CD4-positive, alpha-beta T cell treated with Interleukin-21 for 1 hour (primary cell): ENCODE results near the gene MORN1.

Experiments used
- DNase-seq: peaks from one replicate; pipeline ENCODE4 v3.0.0-alpha.2; 2020

The MORN1 gene

DNA sequence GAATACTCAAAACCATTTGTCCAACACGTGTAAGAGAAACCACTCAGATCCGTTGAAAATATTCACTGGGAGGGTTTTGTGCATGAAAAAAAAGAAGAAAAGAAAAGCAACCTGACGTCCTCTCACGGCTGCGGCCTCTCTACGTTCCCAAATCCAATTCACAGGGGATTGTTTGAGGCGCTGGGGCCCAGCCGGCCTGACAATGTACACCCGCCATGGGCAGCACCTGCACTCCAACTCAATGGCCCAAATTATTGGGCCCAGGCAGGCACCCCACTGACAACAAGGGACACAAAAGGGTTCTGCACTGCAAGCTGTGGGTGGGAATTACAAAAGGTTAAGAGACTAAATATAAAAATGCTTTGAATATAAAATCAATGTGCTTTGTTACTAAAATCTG, 41.5 kb downstream of the MORN1 start:
- no peak for DNase-seq

DNA sequence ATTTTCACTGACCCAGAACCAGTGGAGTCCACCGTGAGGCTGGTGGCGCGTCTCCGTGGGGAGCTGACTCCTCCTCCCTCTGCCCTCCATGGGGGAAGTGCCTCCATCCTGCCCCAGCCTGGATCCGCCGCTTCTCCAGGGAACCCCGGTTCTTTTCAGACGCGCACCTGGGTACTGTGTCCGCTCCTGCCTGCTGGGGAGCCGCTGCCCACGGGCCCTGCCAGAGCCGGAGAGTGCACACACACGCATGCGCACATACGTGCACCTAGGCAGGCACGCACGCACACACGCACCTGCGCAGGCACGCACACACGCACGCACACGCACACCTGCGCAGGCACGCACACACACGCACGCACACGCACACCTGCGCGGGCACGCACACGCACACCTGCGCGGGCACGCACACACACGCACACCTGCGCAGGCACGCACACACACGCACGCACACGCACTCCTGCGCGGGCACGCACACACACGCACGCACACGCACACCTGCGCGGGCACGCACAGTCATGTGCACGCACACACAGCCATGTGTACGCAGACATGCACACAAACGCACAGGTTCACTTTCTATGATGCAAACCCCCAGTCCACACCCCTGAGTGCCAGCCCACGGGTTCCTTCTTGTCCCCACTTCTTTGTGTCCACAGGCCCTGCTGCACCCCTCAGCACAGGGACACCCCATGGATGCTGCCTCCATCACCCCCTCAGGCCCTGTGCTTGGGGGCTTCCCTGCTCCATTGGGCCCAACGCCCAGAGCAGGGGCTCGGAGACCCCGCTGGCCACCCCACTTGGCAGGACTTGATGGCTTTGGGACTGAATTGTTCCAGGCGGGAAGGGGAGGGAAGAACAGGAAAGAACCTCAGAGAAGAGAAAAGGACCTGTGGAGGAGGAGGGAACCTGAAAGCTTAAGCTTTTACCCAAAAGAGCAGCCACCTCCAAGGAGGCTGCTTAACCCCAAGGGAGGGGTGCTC, 42.7 kb downstream of the MORN1 start:
- DNase-seq: no peak

DNA sequence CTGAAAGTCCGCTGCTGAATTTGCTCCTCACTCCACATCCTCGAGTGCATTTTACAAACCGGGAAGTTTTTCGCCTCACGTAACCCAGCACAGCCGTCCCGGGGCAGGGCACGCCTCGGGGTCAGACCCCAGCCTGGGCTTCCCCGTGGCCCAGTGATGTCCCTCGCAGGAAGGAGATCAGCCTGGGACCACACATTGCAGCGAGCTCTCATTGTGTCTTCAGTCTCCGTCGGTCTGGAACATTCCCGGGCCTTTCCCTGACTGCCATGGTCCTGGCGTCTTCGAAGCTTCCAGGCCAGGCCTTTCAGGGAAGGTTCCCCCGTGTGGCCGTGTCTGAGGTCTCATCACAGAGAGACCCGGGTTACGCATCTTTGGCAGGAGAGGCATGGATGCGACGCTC, 43.5 kb downstream of the MORN1 start:
- no peak for DNase-seq

DNA sequence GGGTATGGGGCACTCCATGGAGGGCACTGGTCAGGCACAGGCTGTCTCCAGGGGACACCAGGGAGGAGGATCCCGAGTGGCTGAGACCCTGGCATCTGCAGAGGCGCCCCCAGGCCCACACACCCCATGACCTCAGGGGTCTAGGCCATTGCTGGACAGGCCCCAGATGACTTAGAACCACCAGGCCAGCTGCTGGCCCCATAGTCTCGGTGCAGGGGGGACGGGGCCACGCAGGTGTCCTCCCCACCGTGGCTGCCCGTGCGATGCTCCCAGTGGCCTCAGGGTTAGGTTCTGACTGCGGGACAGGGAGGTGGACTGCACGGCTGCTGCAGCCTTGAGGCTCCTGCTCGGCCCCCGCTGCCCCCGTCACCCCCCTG, 44.0 kb downstream of the MORN1 start:
- no peak for DNase-seq

DNA sequence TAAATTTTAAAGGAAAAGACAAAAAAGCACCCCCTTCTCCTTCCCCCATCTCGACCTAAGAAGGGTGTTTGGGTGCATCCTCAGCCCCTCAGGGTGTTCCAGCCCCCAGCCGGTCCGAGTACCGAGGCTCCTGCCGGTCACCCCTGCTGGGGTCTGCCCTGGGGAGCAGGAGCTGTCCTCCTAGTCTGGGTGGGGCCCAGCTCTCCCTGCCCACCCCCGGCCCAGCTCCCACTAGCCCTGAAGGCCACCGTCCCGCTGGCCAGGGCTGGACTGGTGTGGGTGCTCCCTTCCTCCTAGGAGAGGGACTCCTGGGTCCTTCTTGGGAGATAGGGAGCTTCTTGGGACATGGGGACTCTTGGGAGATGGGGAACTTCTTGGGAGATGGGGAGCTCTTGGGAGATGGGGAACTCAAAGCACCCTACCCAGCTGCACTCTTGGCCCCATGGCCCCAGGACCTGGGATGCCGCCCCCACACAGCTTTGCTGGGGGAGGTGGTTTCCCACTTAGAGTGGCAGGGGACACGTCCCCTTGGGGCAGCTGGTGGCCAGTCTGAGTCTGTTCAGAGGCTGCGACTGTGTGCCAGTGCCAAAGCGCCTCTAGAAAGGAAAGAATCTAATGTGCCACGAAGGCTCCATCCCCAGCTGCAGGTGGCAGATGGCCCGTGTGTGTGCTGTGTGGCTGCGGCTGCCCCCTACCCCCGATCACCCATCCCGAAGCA, 44.5 kb downstream of the MORN1 start:
- DNase-seq: no peak

DNA sequence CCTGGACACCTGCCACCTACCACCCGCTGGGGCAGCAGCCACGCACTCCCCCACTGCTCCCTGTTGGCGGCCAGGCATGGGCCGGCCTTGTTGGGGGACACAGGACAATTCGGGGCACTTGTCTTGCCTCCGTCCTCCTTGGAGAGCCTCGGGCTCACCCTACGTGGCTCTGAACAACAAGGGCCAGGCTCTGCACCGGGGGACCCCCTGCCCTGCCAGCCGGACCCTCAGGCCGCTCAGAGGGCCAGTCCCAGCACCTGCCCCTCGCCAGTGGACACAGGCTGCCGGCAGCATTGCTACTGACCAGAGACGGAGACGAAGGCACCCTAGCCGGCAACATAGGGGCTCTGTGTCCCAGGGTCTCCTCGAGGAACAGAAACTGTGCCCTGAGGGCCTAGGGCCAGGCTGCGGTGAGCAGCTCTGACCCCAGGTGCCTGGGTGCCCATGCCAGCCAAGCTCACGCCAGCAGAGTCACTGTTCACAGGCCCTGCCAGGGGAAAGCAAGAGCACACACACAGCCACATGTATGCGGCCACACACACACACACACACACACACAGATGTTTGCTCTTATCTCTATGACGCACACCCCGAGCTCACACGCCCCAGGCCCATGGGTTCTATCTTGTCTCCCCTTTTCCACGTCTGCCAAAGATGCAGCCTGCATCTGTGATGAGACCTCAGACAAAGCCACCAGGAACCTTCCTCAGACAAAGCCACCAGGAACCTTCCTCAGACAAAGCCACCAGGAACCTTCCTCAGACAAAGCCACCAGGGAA, 45.9 kb downstream of the MORN1 start:
- no peak for DNase-seq

DNA sequence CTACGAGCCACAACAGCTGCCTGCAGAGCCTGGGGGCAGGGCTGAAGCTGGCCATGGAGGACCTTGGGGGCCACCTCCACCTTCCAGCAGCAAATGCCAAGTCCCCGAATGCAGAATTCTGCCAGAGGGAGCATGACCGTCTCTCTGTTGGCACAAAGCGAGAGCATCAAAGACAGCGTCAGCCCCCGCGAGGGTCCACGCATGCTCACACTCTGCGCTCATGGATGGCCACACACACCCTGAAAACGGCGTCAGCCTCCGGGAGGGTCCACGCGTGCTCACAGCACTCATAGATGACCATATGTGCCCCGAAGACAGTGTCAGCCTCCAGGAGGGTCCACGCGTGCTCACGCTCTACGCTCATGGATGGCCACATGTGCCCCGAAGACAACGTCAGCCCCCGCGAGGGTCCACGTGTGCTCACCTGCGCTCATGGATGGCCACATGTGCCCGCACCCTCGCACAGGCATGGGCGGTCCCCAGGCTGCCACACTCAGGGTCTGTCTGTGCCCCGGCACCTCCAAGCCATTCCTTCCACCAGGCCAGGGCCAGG, 46.5 kb downstream of the MORN1 start:
- no peak for DNase-seq

DNA sequence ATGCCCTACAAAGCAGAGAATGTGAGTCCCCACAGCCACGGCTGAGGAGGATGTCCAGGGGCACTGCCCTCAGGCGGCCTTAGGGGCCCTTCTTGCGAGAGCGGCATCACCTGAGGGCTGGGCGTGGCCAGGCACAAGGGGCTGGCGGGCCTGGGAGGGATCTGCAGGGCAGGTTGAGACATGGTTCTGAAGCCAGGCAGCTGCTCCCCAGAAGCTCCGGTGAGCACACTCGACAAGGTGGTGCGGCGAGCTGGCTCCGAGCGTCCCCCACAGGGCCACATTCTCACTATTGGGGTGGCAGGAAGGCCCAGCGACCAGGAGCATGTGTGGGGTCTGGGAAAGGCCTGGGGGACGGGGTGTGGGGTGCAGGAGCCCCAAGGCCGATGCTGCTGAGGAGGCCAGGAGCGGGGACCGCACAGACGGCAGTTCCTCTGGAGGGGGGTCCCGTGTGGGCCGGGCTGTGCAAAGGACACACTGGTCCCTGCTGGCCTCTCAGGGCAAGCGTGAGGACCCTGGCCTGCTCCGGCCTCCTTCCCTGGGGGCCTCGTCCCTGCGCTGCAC, 47.2 kb downstream of the MORN1 start:
- no peak for DNase-seq

DNA sequence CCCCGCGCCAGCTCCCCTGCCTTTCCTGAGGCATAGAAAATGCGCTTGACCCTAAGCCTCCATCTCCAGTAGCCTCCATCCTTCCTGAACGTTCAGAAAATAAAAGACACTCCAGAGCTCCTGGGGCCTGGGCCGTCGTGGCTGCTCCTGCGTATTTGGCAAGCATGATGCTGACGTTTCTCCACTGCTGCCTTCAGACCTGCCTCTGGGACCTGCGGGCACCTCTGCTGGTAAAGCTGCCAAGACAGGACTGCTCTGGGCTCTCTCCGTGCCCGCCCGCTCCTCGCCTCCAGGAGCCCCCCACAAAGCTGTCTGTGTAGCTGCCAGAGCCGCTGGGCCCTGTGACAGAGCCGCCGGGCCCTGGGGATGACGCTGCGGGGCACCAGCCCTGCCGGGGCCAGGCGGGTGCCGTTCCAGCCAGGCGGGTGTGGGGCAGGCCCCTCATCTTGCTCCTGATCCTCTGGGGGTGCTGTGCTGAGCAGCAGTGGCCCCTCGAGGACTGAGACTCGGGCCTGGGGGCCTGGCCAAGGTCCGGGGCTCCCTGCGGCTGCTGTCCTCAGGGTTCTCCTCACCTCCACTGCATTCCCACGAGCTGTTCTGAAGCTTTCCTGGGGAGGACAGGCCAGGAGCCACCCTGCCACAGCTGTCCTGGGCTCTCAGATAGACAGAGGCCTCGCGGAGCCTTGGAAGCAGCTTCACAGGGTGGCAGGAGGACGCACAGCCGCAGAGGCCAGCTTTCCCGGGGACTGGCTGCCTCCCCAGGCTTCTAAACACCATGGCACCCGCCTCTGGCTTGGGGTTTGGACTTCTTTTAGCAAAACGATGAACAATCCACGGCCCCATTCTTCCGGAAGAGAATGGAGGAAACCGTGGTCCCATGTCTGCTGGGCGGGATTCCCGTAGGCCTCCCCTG, 48.1 kb downstream of the MORN1 start:
- no peak for DNase-seq

DNA sequence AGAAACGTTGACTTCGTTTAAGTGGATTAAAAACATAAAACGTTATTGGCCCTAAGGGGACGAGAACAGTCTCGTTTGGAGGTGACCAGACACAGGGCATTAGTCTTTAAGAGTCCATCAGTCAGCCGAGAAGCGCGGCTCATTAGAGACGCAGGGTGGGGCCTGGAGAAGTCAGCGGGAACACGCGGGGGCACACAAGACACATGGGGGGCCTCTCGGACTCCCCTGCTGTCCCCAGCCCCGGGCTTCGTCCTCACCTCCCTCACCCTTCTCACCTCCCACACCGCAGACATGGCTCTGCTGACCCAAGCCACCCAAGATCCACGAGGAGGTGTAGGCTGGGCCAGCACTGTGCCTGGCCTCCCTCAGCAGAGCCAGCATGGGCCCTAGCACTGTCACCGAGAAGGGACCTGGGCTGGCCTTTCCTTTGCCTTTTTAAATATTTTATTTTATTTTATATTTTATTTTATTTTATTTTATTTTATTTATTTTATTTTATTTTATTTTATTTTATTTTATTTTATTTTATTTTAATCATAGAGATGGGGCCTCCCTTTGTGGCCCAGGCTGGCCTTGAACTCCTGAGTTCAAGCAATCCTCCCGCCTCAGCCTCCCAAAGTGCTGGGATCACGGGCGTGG, 48.9 kb downstream of the MORN1 start:
- DNase-seq: no peak

DNA sequence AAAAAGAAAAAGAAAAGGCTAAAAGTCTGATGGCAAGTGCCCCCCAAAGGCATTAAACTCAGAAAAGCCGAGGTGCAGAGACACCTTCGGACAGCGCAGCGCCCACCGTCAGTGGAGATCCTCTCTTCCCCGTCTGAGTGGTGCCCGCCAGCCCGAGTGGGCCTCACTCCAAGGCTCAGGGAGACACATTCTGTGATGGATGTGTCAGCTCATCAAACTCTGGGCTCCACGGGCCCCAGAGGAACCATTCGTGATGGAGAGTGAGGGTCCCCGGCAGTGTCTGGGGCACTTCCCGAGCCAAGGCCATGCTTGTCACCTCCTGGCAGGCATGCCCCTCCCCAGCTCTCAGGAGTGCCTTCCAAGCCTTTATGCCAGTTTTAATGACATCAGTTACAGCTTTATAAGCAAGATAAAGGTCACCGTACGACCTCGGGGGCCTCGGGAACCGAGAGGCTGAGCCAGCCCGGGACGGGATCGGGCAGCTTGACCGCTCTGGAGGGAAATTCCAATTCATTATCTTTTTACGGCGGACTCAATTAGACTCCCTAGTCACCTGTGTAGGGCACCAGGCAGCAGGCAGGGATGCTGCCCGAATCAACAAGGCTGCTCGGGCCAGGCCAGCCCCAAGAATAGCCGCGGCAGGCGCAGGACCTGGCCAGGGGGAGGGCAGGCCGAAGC, 49.5 kb downstream of the MORN1 start:
- no peak for DNase-seq

DNA sequence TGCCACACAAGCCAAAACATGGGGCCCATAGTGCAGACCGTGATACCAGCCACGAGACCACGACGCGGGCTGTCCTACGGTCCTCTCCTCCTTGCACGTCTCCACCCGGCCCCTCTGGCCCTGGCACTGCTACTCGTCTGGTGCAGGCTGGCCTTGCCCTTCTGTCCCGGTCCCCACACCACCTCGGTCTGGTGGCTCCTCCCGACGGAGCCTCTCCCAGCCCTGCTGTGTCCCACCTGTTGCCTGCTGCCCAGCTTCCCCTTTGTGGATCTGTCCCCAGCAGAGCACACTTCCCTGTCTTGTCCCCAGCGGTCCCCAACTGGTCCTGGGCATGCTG, 50.5 kb downstream of the MORN1 start:
- DNase-seq: no peak

DNA sequence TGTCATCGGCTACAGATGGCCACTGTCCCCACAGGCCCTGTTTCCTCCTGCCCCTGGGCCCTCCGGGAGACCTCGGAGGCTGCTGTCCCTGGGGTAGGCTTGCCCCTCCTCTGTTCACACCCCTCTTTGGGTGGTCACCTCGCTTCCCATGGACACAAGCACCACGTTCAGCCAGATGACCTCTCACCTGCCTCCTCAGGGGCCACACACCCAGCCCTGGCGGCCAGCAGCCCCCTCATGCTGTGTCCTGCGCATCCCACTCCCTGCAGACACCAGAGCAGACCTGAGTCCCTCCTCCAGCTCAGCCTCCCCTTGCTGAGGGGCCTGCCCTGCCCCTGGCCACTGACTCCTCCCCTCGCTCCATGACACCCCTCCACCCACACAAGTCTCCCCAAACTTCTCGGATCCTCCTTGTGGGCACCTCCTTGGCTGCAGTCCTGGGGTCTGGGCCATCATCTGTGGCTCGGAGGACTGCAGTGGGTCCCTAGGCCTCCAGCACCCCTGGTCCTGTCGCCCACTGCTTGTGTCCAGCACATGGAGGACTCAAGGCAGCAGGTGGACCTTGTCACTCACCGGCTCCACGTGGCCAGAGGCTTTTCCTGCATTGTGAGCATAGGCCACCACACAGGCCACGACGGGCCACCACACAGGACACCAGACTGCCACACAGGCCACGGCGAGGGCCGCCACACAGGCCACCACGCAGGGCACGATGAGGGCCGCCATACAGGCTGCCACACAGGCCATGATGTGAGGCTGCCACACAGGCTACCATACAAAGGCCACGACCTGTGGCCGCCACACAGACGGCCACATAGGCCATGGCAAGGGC, 51.1 kb downstream of the MORN1 start:
- no peak for DNase-seq

DNA sequence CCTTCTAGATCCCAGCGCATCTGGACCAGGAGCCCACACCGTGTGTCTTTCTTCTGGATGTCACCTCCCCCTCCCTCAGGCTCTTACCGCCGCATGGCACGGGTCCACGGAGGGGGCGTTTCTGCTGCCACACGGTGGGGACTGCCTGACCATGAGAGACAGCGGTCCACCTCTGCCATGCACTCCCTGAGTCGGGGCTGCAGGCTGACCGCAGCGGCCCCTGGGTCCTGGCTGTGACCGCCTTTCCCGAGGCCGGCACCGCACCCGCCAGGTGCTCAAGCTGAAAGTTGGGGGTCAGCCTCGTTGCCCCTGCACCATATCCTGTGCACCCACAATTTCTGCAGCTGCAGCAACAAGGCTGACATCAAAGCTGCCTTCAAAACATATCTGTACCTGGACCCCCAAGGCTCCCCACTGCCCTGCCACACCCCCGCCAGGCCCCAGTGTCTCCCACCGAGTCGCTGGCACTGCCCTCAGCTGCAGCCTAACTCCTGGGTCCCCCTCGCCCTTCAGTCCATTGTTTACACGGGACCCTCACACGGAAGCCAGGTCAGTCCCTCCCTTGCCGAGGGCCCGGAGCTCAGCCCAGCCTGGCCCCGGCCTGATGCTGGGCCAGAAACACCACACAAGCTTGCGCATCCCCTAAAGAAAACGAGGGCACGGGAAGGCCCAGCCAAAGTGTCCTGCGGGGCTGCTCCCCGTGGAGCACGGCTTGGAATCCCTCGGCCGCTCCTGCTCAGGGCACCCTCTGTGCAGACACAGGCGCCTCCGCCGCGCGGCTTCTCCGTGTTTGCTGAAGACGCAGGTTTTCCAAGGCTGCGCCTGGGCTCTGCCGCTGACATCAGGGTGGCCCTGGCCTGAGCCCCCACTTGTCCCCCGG, 51.9 kb downstream of the MORN1 start:
- no peak for DNase-seq

DNA sequence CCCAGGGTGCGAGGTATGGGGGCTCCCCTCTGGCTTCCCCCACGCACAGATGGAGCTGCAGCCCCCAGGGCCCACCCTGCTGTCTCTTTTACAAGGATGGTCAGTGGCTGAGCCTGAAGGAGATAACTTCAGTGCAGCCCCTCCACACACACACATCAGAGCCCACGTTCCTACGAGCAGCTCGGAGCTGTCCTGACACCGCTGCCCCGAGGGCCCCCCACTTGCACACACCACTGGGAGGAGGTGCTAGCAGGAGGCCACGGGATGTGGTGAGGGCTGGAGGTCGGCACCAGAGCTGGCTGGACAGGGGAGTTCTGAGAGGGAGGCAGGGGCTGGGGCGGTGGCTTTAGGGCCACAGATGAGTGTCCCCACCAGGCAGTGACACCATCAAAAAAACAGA, 53.9 kb downstream of the MORN1 start:
- DNase-seq: no peak

DNA sequence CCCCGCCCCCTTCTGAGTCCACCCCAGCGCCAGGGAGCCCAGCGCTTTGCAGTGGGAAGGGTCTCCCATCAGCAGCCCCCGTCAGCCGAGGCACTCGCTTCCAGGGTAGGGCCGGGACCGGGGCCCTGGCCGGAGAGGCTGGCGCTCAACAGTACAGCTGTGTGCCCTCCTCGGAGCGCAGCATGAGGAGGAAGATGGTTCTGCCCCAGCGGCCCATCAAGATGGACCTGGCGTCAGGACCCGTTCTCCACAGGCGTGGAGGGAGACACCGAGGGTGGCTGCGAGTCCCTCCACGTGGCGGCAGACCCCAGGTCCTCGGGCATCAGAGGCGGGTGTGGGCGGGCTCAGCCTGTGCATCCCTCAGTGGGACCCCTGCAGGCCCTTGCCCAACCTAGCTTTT, 54.3 kb downstream of the MORN1 start:
- DNase-seq: no peak

DNA sequence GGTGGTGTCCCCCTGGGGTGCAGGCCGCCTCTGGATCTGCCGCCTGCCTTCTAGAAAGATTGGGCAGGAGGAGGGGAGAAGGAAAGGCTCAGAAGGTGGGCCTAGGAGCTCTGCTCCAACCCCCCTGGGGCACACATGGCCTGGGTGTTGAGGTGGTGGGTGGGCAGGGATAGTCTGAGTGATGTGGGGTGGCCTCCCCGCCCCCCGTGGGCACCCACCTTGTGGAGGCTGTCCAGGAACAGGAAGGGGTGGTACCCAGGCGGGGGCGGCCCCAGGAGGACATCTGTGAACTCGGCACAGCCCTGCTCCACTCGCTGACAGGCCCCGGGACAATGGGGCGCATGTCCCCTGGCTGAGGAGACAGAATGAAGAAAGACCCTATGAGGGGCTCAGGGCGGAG, 54.9 kb downstream of the MORN1 start:
- no peak for DNase-seq

DNA sequence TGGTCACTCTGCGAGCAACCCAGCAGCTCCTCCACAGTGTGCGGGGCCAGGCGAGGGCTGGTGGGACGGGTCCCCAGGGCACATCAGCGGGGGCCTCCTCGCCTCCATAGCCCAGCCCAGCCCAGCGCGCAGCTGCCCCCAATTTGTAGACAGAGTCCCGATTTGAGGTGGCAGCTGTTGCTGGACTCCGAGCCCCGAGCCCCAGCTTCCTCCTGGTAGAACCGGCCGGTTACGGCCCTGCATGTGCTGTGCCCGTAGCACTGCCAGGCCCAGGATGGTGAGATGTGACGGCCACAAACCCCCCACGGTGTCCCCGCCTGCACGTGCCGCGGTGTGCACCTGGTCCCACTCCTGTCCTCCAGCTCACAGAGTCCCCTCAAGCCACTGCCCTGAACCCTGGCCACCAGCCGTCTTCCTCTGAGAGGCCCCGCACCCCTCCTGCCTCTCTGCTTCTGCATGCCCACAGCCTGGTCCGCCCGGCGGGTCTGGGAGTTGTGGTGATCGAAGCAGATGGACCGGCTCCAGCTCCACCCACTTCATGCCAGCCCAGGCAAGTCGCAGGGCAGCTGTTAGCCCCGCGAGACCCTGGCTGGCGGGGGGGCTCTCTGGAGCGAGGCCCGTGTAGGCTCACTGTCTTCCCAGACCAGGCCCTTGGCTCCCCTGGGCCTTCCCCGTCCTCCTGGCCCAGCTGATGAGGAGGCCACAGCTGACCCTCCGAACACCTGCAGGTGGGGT, 55.5 kb downstream of the MORN1 start:
- no peak for DNase-seq
